CD14-positive monocyte (primary cell): ENCODE results near the gene CCNK. TPM values are rescaled to one million over a fixed set of nuclear protein-coding genes. Genes with fewer than 3 reads are reported as not detected.

Source experiments
- DNase-seq, 3 donors: peaks; one replicate each; pipeline ENCODE4 v3.0.0-alpha.2; 2011 to 2022
- H2AFZ ChIP-seq: 2 replicates; pipeline ENCODE4 v1.6.0; 2012; ENCODE audit warnings: mild to moderate bottlenecking, low read depth, low read length, inconsistent platforms; ENCODE audit not compliant: insufficient read depth, poor library complexity, severe bottlenecking
- H3K27ac ChIP-seq, 2 donors: 1 replicate in 1 of 2; 2 replicates in 1 of 2; pipeline ENCODE4 v1.5.1; 2012 to 2013; ENCODE audit warnings: low read length in 2 of 2, control low read depth in 1 of 2, inconsistent platforms in 1 of 2, low read depth in 1 of 2, mild to moderate bottlenecking in 1 of 2
- H3K27me3 ChIP-seq, 2 donors: one replicate each; pipeline versions ENCODE4 v1.6.0 to v1.6.1; 2011 to 2013; ENCODE audit warnings: low read length in 2 of 2; ENCODE audit not compliant: control insufficient read depth in 2 of 2, insufficient read depth in 2 of 2
- H3K36me3 ChIP-seq, 2 donors: replicated peaks in 1 of 2; 1 replicate in 1 of 2; 2 replicates in 1 of 2; pipeline versions ENCODE4 v1.5.1 to v1.6.1; 2012 to 2013; ENCODE audit warnings: low read length in 2 of 2, control low read depth in 1 of 2, inconsistent platforms in 1 of 2, mild to moderate bottlenecking in 1 of 2; ENCODE audit not compliant: insufficient read depth in 2 of 2, control insufficient read depth in 1 of 2
- H3K4me1 ChIP-seq, 2 donors: 1 replicate in 1 of 2; 2 replicates in 1 of 2; pipeline versions ENCODE4 v1.5.1 to v1.6.1; 2012 to 2013; ENCODE audit warnings: low read length in 2 of 2, control low read depth in 1 of 2, inconsistent platforms in 1 of 2, mild to moderate bottlenecking in 1 of 2, moderate library complexity in 1 of 2; ENCODE audit not compliant: insufficient read depth in 2 of 2, control insufficient read depth in 1 of 2
- H3K4me2 ChIP-seq: replicated peaks from 2 replicates; pipeline ENCODE3; 2012; ENCODE audit warnings: low read length, moderate library complexity, mild to moderate bottlenecking; ENCODE audit not compliant: poor library complexity, severe bottlenecking; ENCODE audit errors: extremely low read depth
- H3K4me3 ChIP-seq, 3 experiments: fragments of 200-600 bp in 1 of 3; sonication (generic) in 1 of 3; replicated peaks in 1 of 3; 1 replicate in 2 of 3; 2 replicates in 1 of 3; pipeline ENCODE4 v1.5.1; 2011 to 2013; ENCODE audit warnings: low read length in 3 of 3, mild to moderate bottlenecking in 3 of 3, control low read depth in 2 of 3, low read depth in 2 of 3, inconsistent platforms in 1 of 3, moderate library complexity in 1 of 3
- H3K79me2 ChIP-seq: 2 replicates; pipeline ENCODE4 v1.6.0; 2012; ENCODE audit warnings: mild to moderate bottlenecking, control low read depth, inconsistent platforms, low read length, moderate library complexity; ENCODE audit not compliant: insufficient read depth
- H3K9ac ChIP-seq: 2 replicates; pipeline ENCODE4 v1.6.0; 2017; ENCODE audit warnings: low read length, mild to moderate bottlenecking; ENCODE audit not compliant: insufficient read depth, poor library complexity, severe bottlenecking
- H3K9me3 ChIP-seq, 2 donors: replicated peaks in 1 of 2; 1 replicate in 1 of 2; 2 replicates in 1 of 2; pipeline versions ENCODE4 v1.5.1 to v1.6.1; 2012 to 2013; ENCODE audit warnings: low read length in 2 of 2, control low read depth in 1 of 2; ENCODE audit not compliant: control insufficient read depth in 1 of 2, insufficient read depth in 1 of 2
- H4K20me1 ChIP-seq: 2 replicates; pipeline ENCODE4 v1.6.0; 2012; ENCODE audit warnings: mild to moderate bottlenecking, low read length, control low read depth, moderate library complexity; ENCODE audit not compliant: insufficient read depth
- H3K27ac Mint-ChIP-seq, 7 donors: one replicate each; pipeline ENCODE4 v1.8.0; 2020; ENCODE audit warnings: mild to moderate bottlenecking in 7 of 7, mixed read lengths in 7 of 7, moderate library complexity in 6 of 7, inconsistent platforms in 2 of 7
- H3K27me3 Mint-ChIP-seq, 3 donors: one replicate each; pipeline ENCODE4 v1.8.0; 2021 to 2022; ENCODE audit warnings: low read depth in 3 of 3, mild to moderate bottlenecking in 3 of 3, mixed read lengths in 3 of 3, moderate library complexity in 3 of 3, inconsistent platforms in 1 of 3
- H3K36me3 Mint-ChIP-seq, 2 donors: one replicate each; pipeline ENCODE4 v1.8.0; 2020; ENCODE audit warnings: mixed read lengths in 2 of 2, inconsistent platforms in 1 of 2, mild to moderate bottlenecking in 1 of 2
- H3K4me1 Mint-ChIP-seq: one replicate; pipeline ENCODE4 v1.8.0; 2020; ENCODE audit warnings: mild to moderate bottlenecking, mixed read lengths
- H3K4me3 Mint-ChIP-seq, 2 donors: one replicate each; pipeline ENCODE4 v1.8.0; 2020; ENCODE audit warnings: mild to moderate bottlenecking in 2 of 2, mixed read lengths in 2 of 2, moderate library complexity in 1 of 2
- H3K9me3 Mint-ChIP-seq, 7 donors: one replicate each; pipeline ENCODE4 v1.8.0; 2020 to 2022; ENCODE audit warnings: mixed read lengths in 7 of 7, mild to moderate bottlenecking in 6 of 7, moderate library complexity in 6 of 7, inconsistent platforms in 2 of 7
- WGBS: methylation state at CpG from one replicate; pipeline ENCODE4 v1.1.5; 2013; ENCODE audit warnings: missing lambda C conversion rate; ENCODE audit not compliant: insufficient coverage; 5-methylcytosine and 5-hydroxymethylcytosine counted together
- intact Hi-C, 2 donors: fragments of 100-400 bp; cut with micrococcal nuclease; formaldehyde crosslinking; loops; one replicate each; pipeline versions ENCODE4 v1.15.0 to v1.15.1; 2023
- polyA plus RNA-seq, 3 donors: library from polyadenylated mRNA; depleted of rRNA in 1 of 3; unstranded in 2 of 3; stranded (reverse) in 1 of 3; fragments of 300-500 nt in 2 of 3; fragments of >200 nt in 1 of 3; fragmentation: Illumina TruSeq in 2 of 3; gene quantifications; 1 replicate in 2 of 3; 2 replicates in 1 of 3; pipeline ENCODE4 v1.2.3, GENCODE V29; 2012 to 2021
- TF ChIP-seq, protein P1 (sequence below): fragments of 200-600 bp; IDR thresholded peaks from one replicate; pipeline ENCODE4 v1.8.0; 2022; ENCODE audit warnings: antibody characterized with exemption, mild to moderate bottlenecking

CCNK gene
- polyA plus RNA-seq, 3 donors: 7.7 to 21.5 (median 14.7) TPM

DNA sequence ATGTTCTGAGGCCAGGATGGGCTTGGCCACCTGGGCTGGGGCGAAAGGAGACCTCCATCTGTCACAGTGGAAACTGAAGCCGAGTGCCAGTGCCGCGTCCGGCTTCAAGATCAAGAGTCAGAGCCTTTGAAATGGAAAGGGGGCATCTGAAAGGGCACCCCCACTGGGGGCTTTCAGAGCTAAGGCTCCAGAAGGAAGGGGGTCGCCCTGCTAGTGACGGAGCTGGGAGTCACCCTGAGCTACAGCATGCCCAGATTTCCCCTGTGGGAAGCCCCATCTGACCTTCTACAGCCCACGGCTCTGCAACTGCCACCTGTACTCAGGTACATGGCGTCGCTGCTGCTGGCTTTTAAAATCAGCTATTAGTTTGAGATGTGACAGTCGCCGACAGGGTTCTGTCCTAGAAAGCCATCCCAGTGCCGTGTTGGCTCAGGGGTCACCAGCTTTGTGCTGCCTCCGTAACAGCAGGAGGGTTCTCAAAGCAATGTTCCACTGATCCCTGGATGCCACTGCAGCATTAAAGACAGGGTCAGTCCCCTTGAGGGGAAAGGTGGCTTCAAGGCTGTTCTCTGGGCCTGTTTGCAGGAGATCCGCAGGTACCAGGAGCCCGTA is 31.5 kb downstream of the CCNK start:
- H3K4me3 ChIP-seq: no peak overlapping the region
- WGBS: 97% methylated on average over 16 of the region's 16 CpGs
- H4K20me1 ChIP-seq: peaks cover 15% of the 10 kb centered on the region
- H3K27me3 Mint-ChIP-seq: peaks cover 1 to 4% (median 3%) of the 10 kb centered on the region in 3 donors
- no peaks in the 10 kb centered on the region for H3K9me3 Mint-ChIP-seq
- peaks cover 35 to 51% of the 10 kb centered on the region in 2 donors for H3K36me3 Mint-ChIP-seq
- H2AFZ ChIP-seq: no peak overlapping the region
- TF ChIP-seq, protein P1, sequence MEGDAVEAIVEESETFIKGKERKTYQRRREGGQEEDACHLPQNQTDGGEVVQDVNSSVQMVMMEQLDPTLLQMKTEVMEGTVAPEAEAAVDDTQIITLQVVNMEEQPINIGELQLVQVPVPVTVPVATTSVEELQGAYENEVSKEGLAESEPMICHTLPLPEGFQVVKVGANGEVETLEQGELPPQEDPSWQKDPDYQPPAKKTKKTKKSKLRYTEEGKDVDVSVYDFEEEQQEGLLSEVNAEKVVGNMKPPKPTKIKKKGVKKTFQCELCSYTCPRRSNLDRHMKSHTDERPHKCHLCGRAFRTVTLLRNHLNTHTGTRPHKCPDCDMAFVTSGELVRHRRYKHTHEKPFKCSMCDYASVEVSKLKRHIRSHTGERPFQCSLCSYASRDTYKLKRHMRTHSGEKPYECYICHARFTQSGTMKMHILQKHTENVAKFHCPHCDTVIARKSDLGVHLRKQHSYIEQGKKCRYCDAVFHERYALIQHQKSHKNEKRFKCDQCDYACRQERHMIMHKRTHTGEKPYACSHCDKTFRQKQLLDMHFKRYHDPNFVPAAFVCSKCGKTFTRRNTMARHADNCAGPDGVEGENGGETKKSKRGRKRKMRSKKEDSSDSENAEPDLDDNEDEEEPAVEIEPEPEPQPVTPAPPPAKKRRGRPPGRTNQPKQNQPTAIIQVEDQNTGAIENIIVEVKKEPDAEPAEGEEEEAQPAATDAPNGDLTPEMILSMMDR: no peak
- H3K9me3 ChIP-seq: no peaks in the 10 kb centered on the region
- H3K4me1 Mint-ChIP-seq: peaks cover 2% of the 10 kb centered on the region
- no peaks in the 10 kb centered on the region for H3K4me1 ChIP-seq
- H3K27ac Mint-ChIP-seq: peak overlapping the region in 1 of 7 donors; percentile 23
- H3K4me3 Mint-ChIP-seq: no peak overlapping the region
- H3K9ac ChIP-seq: no peak overlapping the region
- H3K36me3 ChIP-seq: peaks cover 47 to 49% of the 10 kb centered on the region in 2 donors
- H3K27me3 ChIP-seq: no peaks in the 10 kb centered on the region
- no peak overlapping the region for H3K4me2 ChIP-seq
- no peaks in the 10 kb centered on the region for H3K79me2 ChIP-seq
- intact Hi-C loops: no loop called here
- no peak for DNase-seq
- H3K27ac ChIP-seq: no peak overlapping the region

DNA sequence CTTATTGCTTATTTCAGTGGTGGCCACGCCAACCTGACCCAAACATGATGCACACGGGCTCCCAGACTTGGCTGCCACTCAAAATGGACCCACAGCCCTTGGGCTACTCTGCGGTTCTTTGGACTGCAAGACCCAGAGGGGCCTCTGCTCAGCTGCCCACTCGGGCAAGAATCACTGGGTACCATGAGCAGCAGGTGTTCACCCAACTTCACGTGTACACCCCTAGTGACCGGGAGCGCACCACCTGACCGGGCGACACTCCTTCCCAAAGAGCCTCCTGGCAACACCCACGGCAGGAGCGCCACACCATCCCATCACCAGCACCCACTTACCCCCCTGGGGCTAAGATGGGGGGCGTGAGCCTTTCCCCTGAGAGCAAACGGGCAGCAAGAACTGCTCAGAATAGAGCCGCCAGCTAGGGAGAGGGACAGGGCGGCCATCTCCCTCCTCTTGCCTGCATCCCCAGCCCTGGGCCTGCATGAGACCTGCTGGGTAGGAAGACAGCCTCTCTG is 32.0 kb downstream of the CCNK start:
- no peak overlapping the region for H2AFZ ChIP-seq
- TF ChIP-seq, protein P1: no peak
- H3K79me2 ChIP-seq: no peaks in the 10 kb centered on the region
- H3K9ac ChIP-seq: no peak overlapping the region
- no peaks in the 10 kb centered on the region for H3K27me3 ChIP-seq
- H3K4me2 ChIP-seq: no peak overlapping the region
- WGBS: 91% methylated on average over 14 of the region's 15 CpGs
- H3K27ac ChIP-seq: no peak overlapping the region
- peaks cover 41 to 43% of the 10 kb centered on the region in 2 donors for H3K36me3 ChIP-seq
- no peaks in the 10 kb centered on the region for H3K9me3 Mint-ChIP-seq
- no peaks in the 10 kb centered on the region for H3K4me1 ChIP-seq
- no peak overlapping the region for H3K4me3 ChIP-seq
- H3K27ac Mint-ChIP-seq: peak overlapping the region in 3 of 7 donors; percentile 6 to 35 (median 22)
- H3K4me3 Mint-ChIP-seq: no peak overlapping the region
- peaks cover 29 to 45% of the 10 kb centered on the region in 2 donors for H3K36me3 Mint-ChIP-seq
- peaks cover 1 to 4% (median 3%) of the 10 kb centered on the region in 3 donors for H3K27me3 Mint-ChIP-seq
- H3K9me3 ChIP-seq: no peaks in the 10 kb centered on the region
- H3K4me1 Mint-ChIP-seq: peaks cover 2% of the 10 kb centered on the region
- peaks cover 15% of the 10 kb centered on the region for H4K20me1 ChIP-seq
- intact Hi-C loops: no loop called here
- peak in 1 of 3 donors; percentile 3 for DNase-seq
